Ovary (tissue), 9 donors: Measurements from ENCODE around the gene KLHL35. TPM values are rescaled to one million over a fixed set of nuclear protein-coding genes. Genes with fewer than 3 reads are reported as not detected.

ENCODE experiments used
- DNase-seq, 5 donors: peaks; one replicate each; pipeline ENCODE4 v3.0.0-alpha.2; 2019 to 2020
- H3K27ac ChIP-seq, 2 donors: fragments of 200-600 bp; one replicate each; pipeline versions ENCODE4 v1.5.1 to v1.8.0; 2019 to 2022
- H3K27me3 ChIP-seq: fragments of 200-600 bp; one replicate; pipeline ENCODE4 v1.8.0; 2022
- H3K36me3 ChIP-seq: fragments of 200-600 bp; sonication (generic); one replicate; pipeline ENCODE4 v1.5.1; 2019
- H3K4me1 ChIP-seq: one replicate; pipeline ENCODE4 v1.8.1; 2013; ENCODE audit warnings: mild to moderate bottlenecking, moderate library complexity; ENCODE audit not compliant: insufficient read depth
- H3K4me3 ChIP-seq: fragments of 200-600 bp; sonication (generic); one replicate; pipeline ENCODE4 v1.5.1; 2017
- H3K9me3 ChIP-seq, 2 donors: fragments of 200-600 bp in 1 of 2; sonication (generic) in 1 of 2; one replicate each; pipeline versions ENCODE4 v1.5.1 to v1.8.1; 2013 to 2019; ENCODE audit warnings: mild to moderate bottlenecking in 1 of 2, moderate library complexity in 1 of 2
- CTCF ChIP-seq, 3 donors: fragments of 450-650 bp in 2 of 3; fragments of 200-600 bp in 1 of 3; IDR thresholded peaks; one replicate each; pipeline versions ENCODE4 v1.5.1 to v1.8.0; 2016 to 2022; ENCODE audit warnings: antibody characterized with exemption in 3 of 3, mild to moderate bottlenecking in 1 of 3
- EP300 ChIP-seq: sonication (generic); formaldehyde crosslinking; IDR thresholded peaks from one replicate; pipeline ENCODE4 v1.6.1; 2017; ENCODE audit warnings: antibody characterized with exemption
- POLR2A ChIP-seq: fragments of 450-650 bp; IDR thresholded peaks from one replicate; pipeline ENCODE4 v1.6.1; 2017; ENCODE audit warnings: antibody characterized with exemption, mild to moderate bottlenecking, moderate library complexity
- WGBS, 3 donors: extraction: QIAGEN DNeasy Blood & Tissue Kit in 1 of 3; methylation state at CpG; one replicate each; pipeline versions ENCODE4 v1.1.5 to v1.1.7; 2013 to 2017; 5-methylcytosine and 5-hydroxymethylcytosine counted together
- intact Hi-C, 4 donors: fragments of 100-400 bp; cut with DNase I; formaldehyde crosslinking; loops; one replicate each; pipeline versions ENCODE4 v1.11.0 to v1.15.1; 2022 to 2023
- polyA plus RNA-seq, 2 donors: library from polyadenylated mRNA; stranded (reverse); fragments of 200-250 nt in 1 of 2; fragments of 350-450 nt in 1 of 2; fragmentation: Illumina TruSeq in 1 of 2; extraction: RNeasy Lipid Tissue Mini Kit (QIAGEN cat#74804) in 1 of 2; gene quantifications; one replicate each; pipeline ENCODE4 v1.2.3, GENCODE V29; 2013 to 2014
- total RNA-seq, 7 donors: library from RNA; depleted of rRNA in 2 of 7; stranded (reverse); fragments of >200 nt in 2 of 7; fragmentation: NEBNext Ultra II Directional in 3 of 7; extraction: Animal tissue kit (Norgen Biotek cat#: 25700) in 3 of 7; gene quantifications; one replicate each; pipeline versions ENCODE4 v1.1.0 to v1.2.4, GENCODE V29; 2016 to 2023
- donor health status: DM: no; HTN: no; CAD: no; lungs with moderate emphysema.
- donor health status: DM: no; HTN: no; CAD: no.
- donor health status: Bipolar disorder and iron deficiency.
- donor health status: DM: yes; HTN: yes; CAD: no.
- donor health status: DM: no; HTN: no; CAD: no.
- donor health status: DM: yes; HTN: yes; CAD: no.

Gene KLHL35
- total and polyA plus RNA-seq, 9 donors, result 0.07 to 1.1 (median 0.34) TPM; not detected in 2

DNA sequence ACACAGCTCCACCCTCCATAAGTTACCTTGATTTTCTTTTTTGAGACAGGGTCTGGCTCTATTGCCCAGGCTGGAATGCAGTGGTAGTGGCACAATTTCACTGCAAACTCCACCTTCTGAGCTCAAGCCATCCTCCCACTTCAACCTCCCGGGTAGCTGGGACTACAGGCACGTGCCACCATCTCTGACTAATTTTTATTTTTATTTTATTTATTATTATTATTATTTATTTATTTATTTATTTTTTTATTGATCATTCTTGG is 24.1 kb downstream of the KLHL35 start:
- WGBS, 3 donors, result 82 to 91% (median 89%) methylated on average over 2 of the region's 2 CpGs
- intact Hi-C loops, result no loop called here
- Histone ChIP-seq H3K9me3 (no peaks in the 10 kb centered on the region), H3K36me3 (no peaks in the 10 kb centered on the region), H3K4me3 (no peak overlapping the region), H3K27me3 (no peaks in the 10 kb centered on the region), H3K4me1 (no peaks in the 10 kb centered on the region), H3K27ac (no peak overlapping the region)
- DNase-seq, result no peak
- TF ChIP-seq POLR2A (no peak), CTCF (IDR thresholded peaks at IDR 0.05) (no peak), EP300 (no peak)

DNA sequence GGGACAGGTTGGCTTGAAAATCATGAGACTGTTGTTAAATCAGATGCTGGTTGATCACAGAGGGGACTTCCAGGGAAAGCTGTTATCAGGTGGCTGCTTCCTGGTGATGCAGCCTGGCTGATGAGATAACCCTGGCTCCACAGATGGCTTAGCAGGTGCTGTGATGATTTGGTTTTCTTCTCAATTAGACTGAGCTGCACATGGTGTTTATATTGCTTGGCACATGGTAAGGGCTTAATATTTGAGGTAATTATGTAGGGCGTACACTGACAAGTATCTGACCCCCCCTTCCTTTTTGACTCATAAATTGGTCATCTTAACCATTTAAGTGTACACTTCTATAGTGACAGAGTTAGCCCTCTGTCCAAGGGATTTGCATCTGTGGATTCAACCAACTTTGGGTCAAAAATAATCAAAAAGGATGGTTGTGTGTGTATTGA is 26.6 kb downstream of the KLHL35 start:
- Histone ChIP-seq H3K4me3 (no peak overlapping the region), H3K4me1 (no peaks in the 10 kb centered on the region), H3K27ac (no peak overlapping the region), H3K27me3 (no peaks in the 10 kb centered on the region), H3K9me3 (no peaks in the 10 kb centered on the region), H3K36me3 (no peaks in the 10 kb centered on the region)
- WGBS, 3 donors, result 17 to 28% (median 19%) methylated on average over 1 of the region's 1 CpG
- TF ChIP-seq POLR2A, result no peak
- no peak for TF ChIP-seq CTCF (IDR thresholded peaks at IDR 0.05)
- TF ChIP-seq EP300, result no peak
- DNase-seq, result no peak
- intact Hi-C loops, result no loop called here

DNA sequence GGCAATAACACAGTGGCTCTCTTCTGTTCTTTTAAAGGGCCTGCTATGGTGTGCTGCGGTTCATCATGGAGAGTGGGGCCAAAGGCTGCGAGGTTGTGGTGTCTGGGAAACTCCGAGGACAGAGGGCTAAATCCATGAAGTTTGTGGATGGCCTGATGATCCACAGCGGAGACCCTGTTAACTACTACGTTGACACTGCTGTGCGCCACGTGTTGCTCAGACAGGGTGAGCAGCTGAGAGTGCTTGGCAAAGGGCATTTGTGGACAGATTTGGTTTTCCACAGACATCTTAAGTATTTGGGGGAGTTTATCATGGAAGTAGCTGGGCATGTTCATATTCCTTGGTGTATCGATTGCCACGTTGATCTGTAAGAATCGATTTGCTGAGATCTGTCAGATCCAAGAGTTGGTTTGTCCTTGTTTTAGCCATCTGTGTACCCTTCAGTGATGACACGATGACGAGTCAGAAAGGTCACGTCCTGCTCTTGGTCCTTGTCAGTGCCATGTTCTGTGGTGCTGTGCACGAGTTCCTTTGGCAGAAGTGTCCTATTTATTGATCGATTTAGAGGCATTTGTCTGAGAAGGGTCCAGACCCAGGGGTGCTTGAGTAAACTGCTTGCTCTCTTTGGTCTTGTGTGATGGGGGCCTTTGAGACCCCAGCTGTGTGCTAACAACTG is 28.9 kb downstream of the KLHL35 start:
- Histone ChIP-seq H3K4me1 (peaks cover 4% of the 10 kb centered on the region), H3K4me3 (no peak overlapping the region), H3K27ac (no peak overlapping the region), H3K9me3 (no peaks in the 10 kb centered on the region), H3K27me3 (no peaks in the 10 kb centered on the region), H3K36me3 (no peaks in the 10 kb centered on the region)
- WGBS, 3 donors, result 67 to 74% (median 74%) methylated on average over 15 of the region's 15 CpGs
- intact Hi-C loops, result loop anchor here in 1 of 4 donors (5.0 kb wide), 1 partner anchor 128 kb away; no protein-coding TSS in a partner anchor
- TF ChIP-seq CTCF (IDR thresholded peaks at IDR 0.05) (no peak), POLR2A (no peak), EP300 (no peak)
- DNase-seq, result no peak

GRCh38 chr11:75403037-75403436 is 30.0 kb downstream of the KLHL35 start:
- TF ChIP-seq POLR2A, result no peak
- no peak for TF ChIP-seq EP300
- TF ChIP-seq CTCF (IDR thresholded peaks at IDR 0.05), result no peak
- no peak for DNase-seq
- Histone ChIP-seq H3K9me3 (no peaks in the 10 kb centered on the region), H3K27me3 (no peaks in the 10 kb centered on the region), H3K4me1 (peaks cover 4% of the 10 kb centered on the region), H3K4me3 (no peak overlapping the region), H3K36me3 (no peaks in the 10 kb centered on the region), H3K27ac (no peak overlapping the region)
- WGBS, 3 donors, result 62 to 82% (median 68%) methylated on average over 1 of the region's 1 CpG
- intact Hi-C loops, result loop anchor here in 1 of 4 donors (5.0 kb wide), 1 partner anchor 129 kb away; no protein-coding TSS in a partner anchor
